MM.1S (cell line): Measurements from ENCODE around the gene ARTN.

ENCODE experiments used
- DNase-seq: peaks from one replicate; pipeline ENCODE4 v3.0.0-alpha.2; 2015
- H2AFZ ChIP-seq: fragments of 300-600 bp; sonication (generic); 2 replicates; pipeline ENCODE4 v1.6.0; 2016; ENCODE audit warnings: antibody characterized with exemption, low read length
- H3F3A ChIP-seq: fragments of 300-600 bp; sonication (generic); 2 replicates; pipeline ENCODE4 v1.6.1; 2016; ENCODE audit warnings: mild to moderate bottlenecking, antibody characterized with exemption, low read length, moderate library complexity, mixed read lengths; ENCODE audit not compliant: insufficient read depth
- H3K27ac ChIP-seq: fragments of 300-600 bp; sonication (generic); 2 replicates; pipeline ENCODE4 v1.5.1; 2016; ENCODE audit warnings: mild to moderate bottlenecking, low read length
- H3K27me3 ChIP-seq: fragments of 300-600 bp; sonication (generic); replicated peaks from 2 replicates; pipeline ENCODE4 v1.6.0; 2016; ENCODE audit warnings: low read length; ENCODE audit not compliant: insufficient read depth
- H3K36me3 ChIP-seq: fragments of 300-600 bp; sonication (generic); replicated peaks from 2 replicates; pipeline ENCODE4 v1.6.1; 2016; ENCODE audit warnings: mild to moderate bottlenecking, low read length, mixed read lengths; ENCODE audit not compliant: insufficient read depth
- H3K4me1 ChIP-seq: fragments of 300-600 bp; sonication (generic); 2 replicates; pipeline ENCODE4 v1.6.1; 2016; ENCODE audit warnings: low read length, mixed read lengths
- H3K4me2 ChIP-seq: fragments of 300-600 bp; sonication (generic); 2 replicates; pipeline ENCODE4 v1.6.0; 2016; ENCODE audit warnings: low read depth, low read length
- H3K4me3 ChIP-seq: fragments of 300-600 bp; sonication (generic); 2 replicates; pipeline ENCODE4 v1.5.1; 2016; ENCODE audit warnings: low read length, mixed read lengths
- H3K79me2 ChIP-seq: fragments of 300-600 bp; sonication (generic); 2 replicates; pipeline ENCODE4 v1.6.1; 2016; ENCODE audit warnings: mixed run types, low read length, mixed read lengths
- H3K9ac ChIP-seq: fragments of 300-600 bp; sonication (generic); 2 replicates; pipeline ENCODE4 v1.6.1; 2016; ENCODE audit warnings: low read length, mixed read lengths
- H3K9me2 ChIP-seq: fragments of 300-600 bp; sonication (generic); replicated peaks from 2 replicates; pipeline ENCODE4 v1.6.1; 2016; ENCODE audit warnings: mild to moderate bottlenecking, low read length, mixed read lengths; ENCODE audit not compliant: insufficient read depth
- H3K9me3 ChIP-seq: fragments of 300-600 bp; sonication (generic); replicated peaks from 2 replicates; pipeline ENCODE4 v1.6.1; 2016; ENCODE audit warnings: mild to moderate bottlenecking, low read length, mixed read lengths; ENCODE audit not compliant: insufficient read depth
- H4K20me1 ChIP-seq: fragments of 300-600 bp; sonication (generic); 2 replicates; pipeline ENCODE4 v1.6.1; 2016; ENCODE audit warnings: mild to moderate bottlenecking, low read length, moderate library complexity, mixed read lengths; ENCODE audit not compliant: insufficient read depth
- EZH2 ChIP-seq: fragments of 300-600 bp; sonication (generic); optimal IDR thresholded peaks from 2 replicates; pipeline ENCODE3; 2017; ENCODE audit warnings: low read depth, mild to moderate bottlenecking, antibody characterized with exemption, low read length, mixed read lengths
- EZH2phosphoT487 ChIP-seq: fragments of 300-600 bp; sonication (generic); IDR thresholded peaks from 2 replicates; pipeline ENCODE4 v1.6.1; 2018; ENCODE audit warnings: antibody characterized with exemption, low read length
- TF ChIP-seq, protein P1 (sequence below): fragments of 300-600 bp; sonication (generic); IDR thresholded peaks from 2 replicates; pipeline ENCODE4 v1.5.1; 2016; ENCODE audit warnings: antibody characterized with exemption, low read length, mixed read lengths

Gene ARTN

DNA sequence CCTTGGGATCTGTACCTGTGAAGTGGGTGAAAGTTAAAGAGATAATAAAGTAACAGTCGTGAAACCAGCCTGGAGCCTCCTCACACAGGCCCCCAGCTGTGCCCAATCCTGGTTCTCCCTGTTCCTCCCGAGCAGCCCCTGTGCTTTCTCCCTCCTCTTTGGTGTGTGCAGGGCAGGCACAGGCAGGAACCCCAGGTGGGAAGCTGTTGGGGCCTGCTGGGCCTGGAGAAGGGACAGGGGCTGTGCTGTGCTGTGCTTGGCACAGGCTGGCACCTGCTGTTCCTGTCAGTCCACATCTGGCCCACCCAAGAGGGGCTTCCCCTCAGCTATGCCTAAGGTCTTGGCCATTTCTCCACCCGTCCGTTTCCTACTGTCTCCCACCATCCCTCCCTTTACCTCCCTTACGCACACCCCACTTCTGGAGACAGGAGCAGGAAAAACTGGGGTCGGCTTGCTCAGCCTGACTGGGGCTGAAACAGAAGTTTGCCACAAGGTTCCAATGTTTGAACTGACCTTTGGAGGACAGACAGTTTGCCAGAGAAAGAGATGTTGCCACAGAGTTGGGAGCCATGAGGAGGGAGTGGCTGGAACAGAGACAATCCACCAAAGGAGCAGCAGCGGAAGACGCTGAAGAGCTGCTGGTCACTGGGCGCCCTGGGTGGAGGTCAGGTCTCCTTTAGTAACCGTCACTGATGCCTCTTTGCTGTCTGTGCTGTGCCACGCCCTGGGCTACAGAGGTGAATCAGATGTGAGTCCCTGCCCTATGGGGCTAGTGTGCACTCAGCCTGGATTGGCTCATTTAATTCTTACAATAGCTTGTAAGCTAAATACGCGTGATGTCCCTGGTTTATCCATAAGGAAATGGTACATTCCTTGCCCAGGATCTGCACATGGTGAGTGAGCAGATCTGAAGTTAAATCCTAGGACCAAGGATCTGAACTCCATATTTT lies 18.8 kb upstream of the ARTN start:
- H3K9ac ChIP-seq: no peak overlapping the region
- no peak overlapping the region for H3K4me2 ChIP-seq
- TF ChIP-seq, protein P1, sequence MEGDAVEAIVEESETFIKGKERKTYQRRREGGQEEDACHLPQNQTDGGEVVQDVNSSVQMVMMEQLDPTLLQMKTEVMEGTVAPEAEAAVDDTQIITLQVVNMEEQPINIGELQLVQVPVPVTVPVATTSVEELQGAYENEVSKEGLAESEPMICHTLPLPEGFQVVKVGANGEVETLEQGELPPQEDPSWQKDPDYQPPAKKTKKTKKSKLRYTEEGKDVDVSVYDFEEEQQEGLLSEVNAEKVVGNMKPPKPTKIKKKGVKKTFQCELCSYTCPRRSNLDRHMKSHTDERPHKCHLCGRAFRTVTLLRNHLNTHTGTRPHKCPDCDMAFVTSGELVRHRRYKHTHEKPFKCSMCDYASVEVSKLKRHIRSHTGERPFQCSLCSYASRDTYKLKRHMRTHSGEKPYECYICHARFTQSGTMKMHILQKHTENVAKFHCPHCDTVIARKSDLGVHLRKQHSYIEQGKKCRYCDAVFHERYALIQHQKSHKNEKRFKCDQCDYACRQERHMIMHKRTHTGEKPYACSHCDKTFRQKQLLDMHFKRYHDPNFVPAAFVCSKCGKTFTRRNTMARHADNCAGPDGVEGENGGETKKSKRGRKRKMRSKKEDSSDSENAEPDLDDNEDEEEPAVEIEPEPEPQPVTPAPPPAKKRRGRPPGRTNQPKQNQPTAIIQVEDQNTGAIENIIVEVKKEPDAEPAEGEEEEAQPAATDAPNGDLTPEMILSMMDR: no peak
- no peak for TF ChIP-seq EZH2phosphoT487
- no peak for TF ChIP-seq EZH2
- no peaks in the 10 kb centered on the region for H3K36me3 ChIP-seq
- H3K9me2 ChIP-seq: no peaks in the 10 kb centered on the region
- no peak overlapping the region for H3K4me3 ChIP-seq
- no peaks in the 10 kb centered on the region for H3K9me3 ChIP-seq
- no peak overlapping the region for H2AFZ ChIP-seq
- H3K4me1 ChIP-seq: no peaks in the 10 kb centered on the region
- no peaks in the 10 kb centered on the region for H4K20me1 ChIP-seq
- H3F3A ChIP-seq: no peaks in the 10 kb centered on the region
- no peaks in the 10 kb centered on the region for H3K27me3 ChIP-seq
- DNase-seq: no peak
- no peaks in the 10 kb centered on the region for H3K79me2 ChIP-seq
- H3K27ac ChIP-seq: no peak overlapping the region

DNA sequence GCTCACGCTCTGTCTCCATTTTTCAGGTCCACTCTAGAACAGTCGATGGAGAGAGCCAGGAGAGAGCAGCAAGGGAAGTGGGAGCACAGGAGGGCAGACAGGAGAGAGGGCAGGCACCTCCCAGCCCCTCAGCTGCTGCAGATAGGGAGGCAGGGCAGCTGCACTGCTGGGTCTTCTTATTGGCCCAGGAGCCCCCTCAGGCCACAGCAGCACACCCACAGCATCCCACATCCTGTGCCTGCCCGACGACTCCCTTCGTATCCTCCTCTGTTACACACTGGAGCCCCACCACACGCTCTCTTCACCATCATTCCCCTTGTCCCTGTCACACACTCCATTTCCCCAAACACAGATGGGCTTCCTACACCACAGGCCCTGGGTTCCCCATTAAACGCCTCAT lies 13.7 kb upstream of the ARTN start:
- no peaks in the 10 kb centered on the region for H3F3A ChIP-seq
- no peaks in the 10 kb centered on the region for H3K4me1 ChIP-seq
- TF ChIP-seq, protein P1: no peak
- TF ChIP-seq EZH2phosphoT487: no peak
- no peak for TF ChIP-seq EZH2
- H3K36me3 ChIP-seq: no peaks in the 10 kb centered on the region
- no peak overlapping the region for H3K4me3 ChIP-seq
- no peak overlapping the region for H3K27ac ChIP-seq
- no peak overlapping the region for H3K9ac ChIP-seq
- H3K79me2 ChIP-seq: no peaks in the 10 kb centered on the region
- no peak overlapping the region for H2AFZ ChIP-seq
- H3K4me2 ChIP-seq: no peak overlapping the region
- no peaks in the 10 kb centered on the region for H4K20me1 ChIP-seq
- no peaks in the 10 kb centered on the region for H3K27me3 ChIP-seq
- DNase-seq: no peak
- H3K9me3 ChIP-seq: no peaks in the 10 kb centered on the region
- no peaks in the 10 kb centered on the region for H3K9me2 ChIP-seq

DNA sequence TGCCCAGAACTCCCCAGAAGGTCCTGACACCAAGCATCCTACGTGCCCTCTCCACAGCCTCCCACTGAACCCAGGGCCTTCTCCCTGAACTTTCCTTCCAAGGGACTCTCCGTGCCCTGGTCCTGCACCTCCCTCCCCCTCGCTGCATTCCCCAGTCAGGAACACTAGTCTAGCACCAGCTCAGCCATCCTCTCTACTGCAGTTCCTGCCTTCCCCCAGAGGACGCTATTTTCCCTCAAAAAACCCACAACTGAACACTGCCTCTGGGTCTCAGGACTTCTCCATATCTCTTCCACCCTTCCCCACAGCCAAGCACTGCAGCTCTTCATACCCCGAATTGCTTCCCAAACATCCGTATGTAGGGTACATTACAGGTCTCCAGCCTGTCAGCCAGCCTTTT lies 12.6 kb upstream of the ARTN start:
- Histone ChIP-seq H3K27me3 (no peaks in the 10 kb centered on the region), H4K20me1 (no peaks in the 10 kb centered on the region), H3K9me3 (no peaks in the 10 kb centered on the region), H3K9ac (no peak overlapping the region), H3F3A (no peaks in the 10 kb centered on the region), H3K4me1 (no peaks in the 10 kb centered on the region), H3K27ac (no peak overlapping the region), H2AFZ (no peak overlapping the region), H3K36me3 (no peaks in the 10 kb centered on the region), H3K9me2 (no peaks in the 10 kb centered on the region), H3K79me2 (no peaks in the 10 kb centered on the region), H3K4me3 (no peak overlapping the region), H3K4me2 (no peak overlapping the region)
- DNase-seq: no peak
- TF ChIP-seq EZH2phosphoT487 (no peak), EZH2 (no peak)
- TF ChIP-seq, protein P1: no peak
